Tibial nerve (tissue), 4 donors: ENCODE measurements around the gene VEGFA. TPM values are rescaled to one million over a fixed set of nuclear protein-coding genes. Genes with fewer than 3 reads are reported as not detected.

Experiments used
- DNase-seq, 2 donors: peaks; one replicate each; pipeline ENCODE4 v3.0.0-alpha.2; 2019; ENCODE audit warnings: low spot score in 2 of 2
- H3K27ac ChIP-seq, 4 donors: fragments of 200-600 bp; sonication (generic) in 3 of 4; one replicate each; pipeline ENCODE4 v1.5.1; 2017 to 2019; ENCODE audit warnings: mild to moderate bottlenecking in 1 of 4
- H3K27me3 ChIP-seq, 2 donors: fragments of 200-600 bp; sonication (generic) in 1 of 2; one replicate each; pipeline versions ENCODE4 v1.5.1 to v1.6.0; 2017 to 2019
- H3K36me3 ChIP-seq, 3 donors: fragments of 200-600 bp; sonication (generic); one replicate each; pipeline ENCODE4 v1.5.1; 2018 to 2019
- H3K4me1 ChIP-seq, 4 donors: fragments of 200-600 bp; sonication (generic) in 3 of 4; one replicate each; pipeline ENCODE4 v1.5.1; 2017 to 2019
- H3K4me3 ChIP-seq, 4 donors: fragments of 200-600 bp; sonication (generic) in 3 of 4; one replicate each; pipeline ENCODE4 v1.5.1; 2017 to 2019; ENCODE audit warnings: mild to moderate bottlenecking in 1 of 4, moderate library complexity in 1 of 4
- H3K9me3 ChIP-seq, 4 donors: fragments of 200-600 bp; sonication (generic) in 3 of 4; one replicate each; pipeline ENCODE4 v1.5.1; 2017 to 2019
- CTCF ChIP-seq, 5 experiments: fragments of 200-600 bp in 3 of 5; fragments of 450-650 bp in 2 of 5; sonication (generic) in 3 of 5; IDR thresholded peaks; one replicate each; pipeline ENCODE4 v1.5.1; 2016 to 2019; ENCODE audit warnings: antibody characterized with exemption in 5 of 5, mild to moderate bottlenecking in 3 of 5, moderate library complexity in 2 of 5
- EP300 ChIP-seq, 2 donors: sonication (generic); formaldehyde crosslinking; IDR thresholded peaks; one replicate each; pipeline ENCODE4 v1.6.1; 2017; ENCODE audit warnings: antibody characterized with exemption in 2 of 2, mild to moderate bottlenecking in 1 of 2
- POLR2A ChIP-seq, 2 donors: fragments of 450-650 bp; IDR thresholded peaks; one replicate each; pipeline ENCODE4 v1.6.1; 2017; ENCODE audit warnings: antibody characterized with exemption in 2 of 2, mild to moderate bottlenecking in 2 of 2, moderate library complexity in 2 of 2
- whole genome bisulfite sequencing, 2 donors: methylation state at CpG; one replicate each; pipeline ENCODE4 v1.1.5; 2018; 5-methylcytosine and 5-hydroxymethylcytosine counted together
- total RNA-seq, 4 donors: library from RNA; depleted of rRNA; stranded (reverse); fragments of >200 nt; gene quantifications; one replicate each; pipeline ENCODE4 v1.1.0, GENCODE V29; 2016

VEGFA gene
- total RNA-seq, 4 donors from 2014 or later: 175 to 220 (median 177) TPM

GRCh38 chr6:43749461-43749860, 20.6 kb upstream of the VEGFA start:
- Histone ChIP-seq H3K27me3 (no peaks in the 10 kb centered on the region), H3K27ac (no peak overlapping the region), H3K36me3 (no peaks in the 10 kb centered on the region), H3K4me1 (peaks cover 0 to 8% (median 0%) of the 10 kb centered on the region in 4 donors), H3K4me3 (no peak overlapping the region), H3K9me3 (peaks cover 0 to 5% (median 0%) of the 10 kb centered on the region in 4 donors)
- no peak for DNase-seq
- no peak for TF ChIP-seq CTCF (IDR thresholded peaks at IDR 0.05)
- TF ChIP-seq EP300 (IDR thresholded peaks at IDR 0.05): no peak
- no peak for TF ChIP-seq POLR2A (IDR thresholded peaks at IDR 0.05)
- 69 to 90% methylated on average over 2 of the region's 2 CpGs for WGBS, 2 donors

DNA sequence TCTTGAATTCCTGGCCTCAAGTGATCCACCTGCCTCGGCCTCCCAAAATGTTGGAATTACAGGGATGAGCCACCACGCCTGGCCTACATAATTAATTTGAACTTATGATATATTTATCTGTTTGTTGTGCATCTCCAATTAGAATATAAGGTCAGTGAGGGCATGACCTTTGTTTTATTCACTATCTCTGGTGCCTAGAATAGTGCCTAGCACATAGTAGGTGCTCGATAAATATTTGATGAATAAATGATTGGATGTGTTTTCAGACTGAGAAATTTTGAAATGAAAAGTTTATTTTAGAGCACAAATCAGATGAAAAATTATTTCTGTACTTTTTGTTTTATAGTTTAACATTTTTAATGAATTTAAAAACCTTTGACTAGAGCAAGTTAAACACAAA, 19.4 kb upstream of the VEGFA start:
- Histone ChIP-seq H3K27ac (no peak overlapping the region), H3K9me3 (peaks cover 0 to 5% (median 0%) of the 10 kb centered on the region in 4 donors), H3K4me1 (peaks cover 0 to 8% (median 0%) of the 10 kb centered on the region in 4 donors), H3K27me3 (no peaks in the 10 kb centered on the region), H3K4me3 (no peak overlapping the region), H3K36me3 (no peaks in the 10 kb centered on the region)
- WGBS, 2 donors: 80 to 81% methylated on average over 3 of the region's 3 CpGs
- TF ChIP-seq POLR2A (IDR thresholded peaks at IDR 0.05) (no peak), CTCF (IDR thresholded peaks at IDR 0.05) (no peak), EP300 (IDR thresholded peaks at IDR 0.05) (no peak)
- no peak for DNase-seq

DNA sequence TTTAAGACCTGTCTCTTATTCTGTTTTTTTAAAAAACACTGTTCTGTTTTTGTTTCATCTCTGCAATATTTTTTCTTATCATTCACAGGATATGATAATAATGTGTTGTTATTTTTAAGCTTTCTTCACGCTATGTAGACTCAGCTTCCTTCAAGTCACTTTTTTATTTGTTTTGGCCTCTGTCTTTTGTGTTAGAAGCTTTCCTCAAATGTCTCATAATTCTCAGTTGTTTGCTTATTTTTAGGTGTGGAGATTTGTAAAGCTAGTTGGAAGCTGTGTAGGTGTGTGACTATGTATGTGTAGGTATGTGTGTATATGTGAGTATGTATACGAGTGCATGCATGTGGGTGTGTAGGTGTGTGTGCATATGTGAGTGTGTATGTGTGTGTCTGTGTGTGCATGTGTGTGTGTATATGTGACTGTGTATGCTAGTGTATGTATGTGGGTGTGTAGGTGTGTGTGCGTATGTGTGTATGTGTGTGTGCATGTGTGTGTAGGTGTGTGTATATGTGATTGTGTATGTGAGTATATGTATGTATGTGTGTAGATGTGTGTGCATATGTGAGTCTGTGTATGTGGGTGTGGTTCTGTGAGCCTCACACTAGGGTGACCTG, 16.3 kb upstream of the VEGFA start:
- no peak for DNase-seq
- H3K9me3 ChIP-seq: peaks cover 0 to 5% (median 0%) of the 10 kb centered on the region in 4 donors
- 88 to 92% methylated on average over 3 of the region's 3 CpGs for WGBS, 2 donors

GRCh38 chr6:43757966-43758616, 11.9 kb upstream of the VEGFA start:
- Histone ChIP-seq H3K4me1 (no peaks in the 10 kb centered on the region), H3K9me3 (peaks cover 0 to 3% (median 0%) of the 10 kb centered on the region in 4 donors), H3K27me3 (no peaks in the 10 kb centered on the region), H3K4me3 (no peak overlapping the region), H3K27ac (no peak overlapping the region), H3K36me3 (no peaks in the 10 kb centered on the region)
- 62 to 63% methylated on average over 9 of the region's 9 CpGs for WGBS, 2 donors
- no peak for DNase-seq
- no peak for TF ChIP-seq POLR2A (IDR thresholded peaks at IDR 0.05)
- no peak for TF ChIP-seq CTCF (IDR thresholded peaks at IDR 0.05)
- no peak for TF ChIP-seq EP300 (IDR thresholded peaks at IDR 0.05)

More for the DNA sequence above, 16.3 kb upstream of the VEGFA start:
- H3K4me1 ChIP-seq: no peaks in the 10 kb centered on the region
- H3K27ac ChIP-seq: no peak overlapping the region
- H3K27me3 ChIP-seq: no peaks in the 10 kb centered on the region
- H3K36me3 ChIP-seq: no peaks in the 10 kb centered on the region
- no peak overlapping the region for H3K4me3 ChIP-seq
- TF ChIP-seq CTCF (IDR thresholded peaks at IDR 0.05) (no peak), POLR2A (IDR thresholded peaks at IDR 0.05) (no peak)

- TF ChIP-seq EP300 (IDR thresholded peaks at IDR 0.05): no peak
- TF ChIP-seq CTCF (IDR thresholded peaks at IDR 0.05): peak; percentile 39 to 62 (median 46)
- no peaks in the 10 kb centered on the region for H3K9me3 ChIP-seq
- H3K4me1 ChIP-seq: no peaks in the 10 kb centered on the region
- no peak overlapping the region for H3K27ac ChIP-seq
- no peaks in the 10 kb centered on the region for H3K27me3 ChIP-seq
- no peak overlapping the region for H3K4me3 ChIP-seq
- no peak for DNase-seq
- no peaks in the 10 kb centered on the region for H3K36me3 ChIP-seq
- WGBS, 2 donors: 61 to 63% methylated on average over 9 of the region's 9 CpGs
Measured at GRCh38 chr6:43758617-43759050, 11.4 kb upstream of the VEGFA start.
